Hepatocyte (in vitro differentiated cells): ENCODE measurements around the gene HOXD13. TPM values are rescaled to one million over a fixed set of nuclear protein-coding genes. Genes with fewer than 3 reads are reported as not detected.

Experiments used
- DNase-seq: peaks from one replicate; pipeline ENCODE4 v3.0.0-alpha.2; 2016; ENCODE audit warnings: low spot score
- H2AFZ ChIP-seq: fragments of 200-600 bp; sonication (generic); 2 replicates; pipeline ENCODE4 v1.6.0; 2016; ENCODE audit warnings: antibody characterized with exemption, mild to moderate bottlenecking
- H3K27ac ChIP-seq: fragments of 200-600 bp; sonication (generic); 2 replicates; pipeline ENCODE4 v1.5.1; 2016; ENCODE audit warnings: mild to moderate bottlenecking
- H3K27me3 ChIP-seq: fragments of 200-600 bp; sonication (generic); 2 replicates; pipeline ENCODE4 v1.6.1; 2016
- H3K36me3 ChIP-seq: fragments of 200-600 bp; sonication (generic); replicated peaks from 2 replicates; pipeline ENCODE4 v1.5.1; 2016; ENCODE audit warnings: low read depth; ENCODE audit not compliant: insufficient read depth
- H3K4me1 ChIP-seq: fragments of 200-600 bp; sonication (generic); 2 replicates; pipeline ENCODE4 v1.5.1; 2016; ENCODE audit warnings: mild to moderate bottlenecking, moderate library complexity; ENCODE audit not compliant: insufficient read depth
- H3K4me2 ChIP-seq: fragments of 200-600 bp; sonication (generic); 2 replicates; pipeline ENCODE4 v1.6.0; 2016
- H3K4me3 ChIP-seq: fragments of 200-600 bp; sonication (generic); 2 replicates; pipeline ENCODE4 v1.5.1; 2016; ENCODE audit warnings: mild to moderate bottlenecking
- H3K79me2 ChIP-seq: fragments of 200-600 bp; sonication (generic); 2 replicates; pipeline ENCODE4 v1.6.0; 2017; ENCODE audit warnings: mild to moderate bottlenecking
- H3K9me2 ChIP-seq: fragments of 200-600 bp; sonication (generic); replicated peaks from 2 replicates; pipeline ENCODE4 v1.6.0; 2017; ENCODE audit warnings: mild to moderate bottlenecking; ENCODE audit not compliant: insufficient read depth
- H3K9me3 ChIP-seq: fragments of 200-600 bp; sonication (generic); 2 replicates; pipeline ENCODE4 v1.5.1; 2016; ENCODE audit warnings: low read depth, mild to moderate bottlenecking
- H4K20me1 ChIP-seq: fragments of 200-600 bp; sonication (generic); 2 replicates; pipeline ENCODE4 v1.6.0; 2016; ENCODE audit warnings: mild to moderate bottlenecking; ENCODE audit not compliant: insufficient read depth, poor library complexity, severe bottlenecking
- CTCF ChIP-seq: fragments of 200-600 bp; sonication (generic); IDR thresholded peaks from 2 replicates; pipeline ENCODE4 v1.5.1; 2016; ENCODE audit warnings: antibody characterized with exemption, mild to moderate bottlenecking; ENCODE audit not compliant: poor library complexity
- EZH2 ChIP-seq: fragments of 200-600 bp; sonication (generic); IDR thresholded peaks from 2 replicates; pipeline ENCODE4 v1.6.1; 2016; ENCODE audit warnings: antibody characterized with exemption, mild to moderate bottlenecking, borderline replicate concordance
- EZH2phosphoT487 ChIP-seq: fragments of 200-600 bp; sonication (generic); IDR thresholded peaks from one replicate; pipeline ENCODE4 v1.6.1; 2018; ENCODE audit warnings: antibody characterized with exemption, mild to moderate bottlenecking, low read depth, moderate library complexity; ENCODE audit not compliant: unreplicated experiment, severe bottlenecking
- WGBS: methylation state at CpG from one replicate; pipeline ENCODE4 v1.1.6; 2016; ENCODE audit warnings: low lambda C conversion rate; ENCODE audit errors: missing lambda C conversion rate; 5-methylcytosine and 5-hydroxymethylcytosine counted together
- polyA plus RNA-seq: library from polyadenylated mRNA; unstranded; fragments of >200 nt; fragmentation: Nextera tagmentation; extraction: Ambion mirVana; gene quantifications from 2 replicates; pipeline ENCODE4 v1.2.1, GENCODE V29; 2016
- total RNA-seq: library from RNA; depleted of rRNA; stranded (reverse); fragments of >200 nt; gene quantifications from 2 replicates; pipeline ENCODE4 v1.2.3, GENCODE V29; 2014

Gene HOXD13
- total and polyA plus RNA-seq, 2 experiments from 2014 or later = 24.7 to 37.2 TPM

DNA sequence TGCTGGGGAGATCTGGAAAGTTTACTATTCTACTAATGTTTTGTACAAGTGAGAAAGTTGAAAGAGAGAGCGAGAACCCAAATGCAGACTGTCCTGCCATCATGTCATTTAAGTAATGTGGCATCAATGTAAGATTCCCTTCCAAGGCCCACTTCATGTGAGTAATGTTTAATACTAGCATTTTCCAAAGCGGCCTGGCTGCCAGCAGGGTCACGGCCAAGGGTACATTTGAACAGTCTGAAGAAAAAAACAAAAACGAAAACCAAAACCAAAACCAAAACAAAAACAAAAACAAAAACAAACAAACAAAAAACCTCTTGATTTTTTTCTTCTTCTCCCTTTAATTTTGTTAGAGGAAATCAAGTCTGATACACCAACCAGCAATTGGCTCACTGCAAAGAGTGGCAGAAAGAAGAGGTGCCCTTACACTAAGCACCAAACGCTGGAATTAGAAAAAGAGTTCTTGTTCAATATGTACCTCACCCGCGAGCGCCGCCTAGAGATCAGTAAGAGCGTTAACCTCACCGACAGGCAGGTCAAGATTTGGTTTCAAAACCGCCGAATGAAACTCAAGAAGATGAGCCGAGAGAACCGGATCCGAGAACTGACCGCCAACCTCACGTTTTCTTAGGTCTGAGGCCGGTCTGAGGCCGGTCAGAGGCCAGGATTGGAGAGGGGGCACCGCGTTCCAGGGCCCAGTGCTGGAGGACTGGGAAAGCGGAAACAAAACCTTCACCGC, 26.2 kb downstream of the HOXD13 start:
- Histone ChIP-seq H3K4me2 (no peak overlapping the region), H3K36me3 (no peaks in the 10 kb centered on the region), H3K27ac (no peak overlapping the region), H3K9me2 (no peaks in the 10 kb centered on the region), H3K27me3 (peaks cover 99% of the 10 kb centered on the region), H3K4me1 (peaks cover 13% of the 10 kb centered on the region), H4K20me1 (peaks cover 66% of the 10 kb centered on the region), H3K9me3 (no peaks in the 10 kb centered on the region), H3K4me3 (no peak overlapping the region), H2AFZ (no peak overlapping the region), H3K79me2 (peaks cover 33% of the 10 kb centered on the region)
- TF ChIP-seq EZH2 = no peak
- peak; percentile 37 for TF ChIP-seq CTCF
- no peak for TF ChIP-seq EZH2phosphoT487
- WGBS = 39% methylated on average over 24 of the region's 24 CpGs
- no peak for DNase-seq

- Histone ChIP-seq H2AFZ (no peak overlapping the region), H3K36me3 (no peaks in the 10 kb centered on the region), H4K20me1 (peaks cover 48% of the 10 kb centered on the region), H3K79me2 (peaks cover 15% of the 10 kb centered on the region), H3K27ac (no peak overlapping the region), H3K9me2 (no peaks in the 10 kb centered on the region), H3K4me3 (no peak overlapping the region), H3K27me3 (peaks cover 99% of the 10 kb centered on the region), H3K4me1 (peaks cover 13% of the 10 kb centered on the region), H3K4me2 (no peak overlapping the region), H3K9me3 (no peaks in the 10 kb centered on the region)
- DNase-seq = no peak
- TF ChIP-seq EZH2 (no peak), EZH2phosphoT487 (peak; percentile 15)
- WGBS = 55% methylated on average over 13 of the region's 13 CpGs
Measured at GRCh38 chr2:176120364-176121189, 28.1 kb downstream of the HOXD13 start.

DNA sequence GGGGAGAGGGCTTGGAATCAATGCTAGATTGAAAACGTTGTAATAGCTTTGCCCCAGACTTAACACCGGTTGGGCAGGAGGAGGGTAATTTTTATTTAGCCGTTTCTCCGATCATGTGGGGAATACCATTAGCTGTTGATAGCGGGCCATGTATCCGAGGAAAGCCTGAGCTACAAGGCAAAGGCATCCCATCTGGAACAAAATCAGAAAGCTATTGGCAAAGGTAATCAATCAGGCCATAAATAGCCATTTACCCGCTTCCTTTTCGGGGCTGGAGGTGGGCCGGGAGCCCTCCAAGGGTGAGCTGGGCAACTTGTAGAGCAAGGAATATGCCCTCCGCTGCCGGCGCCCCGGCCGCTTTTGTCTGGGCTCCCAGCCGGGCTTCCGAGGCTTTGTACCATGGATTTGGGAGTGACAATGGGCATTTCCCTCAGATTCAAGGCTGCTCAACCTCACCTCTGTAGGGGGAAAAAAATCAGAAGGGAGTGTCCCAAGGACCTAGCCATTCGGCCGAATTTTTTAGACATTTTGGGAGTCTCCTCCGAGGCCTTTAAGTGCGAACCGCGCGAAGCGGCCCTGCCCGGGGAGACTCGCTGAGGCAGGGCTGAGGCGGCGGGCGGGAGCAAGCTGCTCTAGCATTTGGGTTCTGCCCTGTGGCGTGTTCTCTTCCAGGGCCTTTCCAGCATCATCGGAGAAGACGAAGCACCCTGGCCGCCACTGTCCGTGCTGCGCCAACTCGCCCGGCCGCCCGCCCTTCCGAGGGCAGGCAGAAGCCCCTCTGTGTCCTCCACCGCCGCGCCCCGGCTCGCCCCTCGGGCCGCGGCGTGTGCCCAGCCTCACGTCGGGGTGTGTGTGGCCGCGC, 28.9 kb downstream of the HOXD13 start:
- H4K20me1 ChIP-seq = peaks cover 41% of the 10 kb centered on the region
- H3K27ac ChIP-seq = no peak overlapping the region
- peaks cover 13% of the 10 kb centered on the region for H3K4me1 ChIP-seq
- no peaks in the 10 kb centered on the region for H3K36me3 ChIP-seq
- H3K27me3 ChIP-seq = peaks cover 99% of the 10 kb centered on the region
- TF ChIP-seq EZH2 (peak; percentile 62), EZH2phosphoT487 (peak; percentile 21), CTCF (no peak)
- no peak overlapping the region for H3K4me3 ChIP-seq
- peaks cover 12% of the 10 kb centered on the region for H3K79me2 ChIP-seq
- H3K9me2 ChIP-seq = no peaks in the 10 kb centered on the region
- H2AFZ ChIP-seq = no peak overlapping the region
- no peaks in the 10 kb centered on the region for H3K9me3 ChIP-seq
- 42% methylated on average over 52 of the region's 53 CpGs for WGBS
- DNase-seq = no peak
- peak overlapping the region; percentile 89 for H3K4me2 ChIP-seq
